MM.1S (cell line): ENCODE measurements around the gene KMT2D.

ENCODE experiments used
- DNase-seq: peaks from one replicate; pipeline ENCODE4 v3.0.0-alpha.2; 2015
- H2AFZ ChIP-seq: fragments of 300-600 bp; sonication (generic); 2 replicates; pipeline ENCODE4 v1.6.0; 2016; ENCODE audit warnings: antibody characterized with exemption, low read length
- H3F3A ChIP-seq: fragments of 300-600 bp; sonication (generic); 2 replicates; pipeline ENCODE4 v1.6.1; 2016; ENCODE audit warnings: mild to moderate bottlenecking, antibody characterized with exemption, low read length, moderate library complexity, mixed read lengths; ENCODE audit not compliant: insufficient read depth
- H3K27ac ChIP-seq: fragments of 300-600 bp; sonication (generic); 2 replicates; pipeline ENCODE4 v1.5.1; 2016; ENCODE audit warnings: mild to moderate bottlenecking, low read length
- H3K27me3 ChIP-seq: fragments of 300-600 bp; sonication (generic); replicated peaks from 2 replicates; pipeline ENCODE4 v1.6.0; 2016; ENCODE audit warnings: low read length; ENCODE audit not compliant: insufficient read depth
- H3K36me3 ChIP-seq: fragments of 300-600 bp; sonication (generic); replicated peaks from 2 replicates; pipeline ENCODE4 v1.6.1; 2016; ENCODE audit warnings: mild to moderate bottlenecking, low read length, mixed read lengths; ENCODE audit not compliant: insufficient read depth
- H3K4me1 ChIP-seq: fragments of 300-600 bp; sonication (generic); 2 replicates; pipeline ENCODE4 v1.6.1; 2016; ENCODE audit warnings: low read length, mixed read lengths
- H3K4me2 ChIP-seq: fragments of 300-600 bp; sonication (generic); 2 replicates; pipeline ENCODE4 v1.6.0; 2016; ENCODE audit warnings: low read depth, low read length
- H3K4me3 ChIP-seq: fragments of 300-600 bp; sonication (generic); 2 replicates; pipeline ENCODE4 v1.5.1; 2016; ENCODE audit warnings: low read length, mixed read lengths
- H3K79me2 ChIP-seq: fragments of 300-600 bp; sonication (generic); 2 replicates; pipeline ENCODE4 v1.6.1; 2016; ENCODE audit warnings: mixed run types, low read length, mixed read lengths
- H3K9ac ChIP-seq: fragments of 300-600 bp; sonication (generic); 2 replicates; pipeline ENCODE4 v1.6.1; 2016; ENCODE audit warnings: low read length, mixed read lengths
- H3K9me2 ChIP-seq: fragments of 300-600 bp; sonication (generic); replicated peaks from 2 replicates; pipeline ENCODE4 v1.6.1; 2016; ENCODE audit warnings: mild to moderate bottlenecking, low read length, mixed read lengths; ENCODE audit not compliant: insufficient read depth
- H3K9me3 ChIP-seq: fragments of 300-600 bp; sonication (generic); replicated peaks from 2 replicates; pipeline ENCODE4 v1.6.1; 2016; ENCODE audit warnings: mild to moderate bottlenecking, low read length, mixed read lengths; ENCODE audit not compliant: insufficient read depth
- H4K20me1 ChIP-seq: fragments of 300-600 bp; sonication (generic); 2 replicates; pipeline ENCODE4 v1.6.1; 2016; ENCODE audit warnings: mild to moderate bottlenecking, low read length, moderate library complexity, mixed read lengths; ENCODE audit not compliant: insufficient read depth
- EZH2 ChIP-seq: fragments of 300-600 bp; sonication (generic); optimal IDR thresholded peaks from 2 replicates; pipeline ENCODE3; 2017; ENCODE audit warnings: low read depth, mild to moderate bottlenecking, antibody characterized with exemption, low read length, mixed read lengths
- EZH2phosphoT487 ChIP-seq: fragments of 300-600 bp; sonication (generic); IDR thresholded peaks from 2 replicates; pipeline ENCODE4 v1.6.1; 2018; ENCODE audit warnings: antibody characterized with exemption, low read length
- TF ChIP-seq, protein P1 (sequence below): fragments of 300-600 bp; sonication (generic); IDR thresholded peaks from 2 replicates; pipeline ENCODE4 v1.5.1; 2016; ENCODE audit warnings: antibody characterized with exemption, low read length, mixed read lengths

KMT2D gene

DNA sequence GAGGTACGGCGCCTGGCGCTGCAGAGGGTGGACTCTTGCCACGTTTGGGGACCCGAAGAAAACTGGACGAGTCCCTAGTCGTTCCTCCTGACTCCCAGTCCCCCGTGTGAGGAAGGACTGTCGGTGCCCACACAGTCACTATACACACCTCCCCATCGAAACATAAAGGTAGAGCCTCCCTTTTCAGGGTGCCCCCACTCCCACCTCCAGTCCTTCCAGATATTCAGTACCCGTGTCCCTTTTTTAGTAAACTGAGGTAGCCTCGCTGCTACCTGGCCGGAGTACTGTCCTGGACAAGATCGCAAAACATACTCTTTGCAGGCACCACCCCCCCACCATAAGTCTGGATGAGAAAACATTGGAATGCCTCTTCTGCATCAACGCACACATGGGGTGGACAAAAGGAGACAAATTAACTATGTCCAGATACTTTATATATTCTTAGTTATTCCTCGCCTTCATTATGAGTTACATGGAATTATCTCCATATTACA is 610 bp upstream of the KMT2D start:
- H3K9me2 ChIP-seq, result no peaks in the 10 kb centered on the region
- peak overlapping the region; percentile 62; the same call in 1 of the 2 replicates for H3K27ac ChIP-seq
- DNase-seq, result peak; percentile 30
- H3K4me3 ChIP-seq, result peak overlapping the region; percentile 89
- no peaks in the 10 kb centered on the region for H3F3A ChIP-seq
- no peaks in the 10 kb centered on the region for H3K36me3 ChIP-seq
- peaks cover 17% of the 10 kb centered on the region for H3K4me1 ChIP-seq
- H3K4me2 ChIP-seq, result peak overlapping the region; percentile 69
- no peaks in the 10 kb centered on the region for H3K27me3 ChIP-seq
- no peak for TF ChIP-seq EZH2
- TF ChIP-seq EZH2phosphoT487, result no peak
- TF ChIP-seq, protein P1, sequence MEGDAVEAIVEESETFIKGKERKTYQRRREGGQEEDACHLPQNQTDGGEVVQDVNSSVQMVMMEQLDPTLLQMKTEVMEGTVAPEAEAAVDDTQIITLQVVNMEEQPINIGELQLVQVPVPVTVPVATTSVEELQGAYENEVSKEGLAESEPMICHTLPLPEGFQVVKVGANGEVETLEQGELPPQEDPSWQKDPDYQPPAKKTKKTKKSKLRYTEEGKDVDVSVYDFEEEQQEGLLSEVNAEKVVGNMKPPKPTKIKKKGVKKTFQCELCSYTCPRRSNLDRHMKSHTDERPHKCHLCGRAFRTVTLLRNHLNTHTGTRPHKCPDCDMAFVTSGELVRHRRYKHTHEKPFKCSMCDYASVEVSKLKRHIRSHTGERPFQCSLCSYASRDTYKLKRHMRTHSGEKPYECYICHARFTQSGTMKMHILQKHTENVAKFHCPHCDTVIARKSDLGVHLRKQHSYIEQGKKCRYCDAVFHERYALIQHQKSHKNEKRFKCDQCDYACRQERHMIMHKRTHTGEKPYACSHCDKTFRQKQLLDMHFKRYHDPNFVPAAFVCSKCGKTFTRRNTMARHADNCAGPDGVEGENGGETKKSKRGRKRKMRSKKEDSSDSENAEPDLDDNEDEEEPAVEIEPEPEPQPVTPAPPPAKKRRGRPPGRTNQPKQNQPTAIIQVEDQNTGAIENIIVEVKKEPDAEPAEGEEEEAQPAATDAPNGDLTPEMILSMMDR, result no peak
- H2AFZ ChIP-seq, result peak overlapping the region; percentile 96
- H4K20me1 ChIP-seq, result peaks cover 16% of the 10 kb centered on the region
- peak overlapping the region; percentile 90 for H3K9ac ChIP-seq
- H3K79me2 ChIP-seq, result peaks cover 44% of the 10 kb centered on the region
- no peaks in the 10 kb centered on the region for H3K9me3 ChIP-seq

DNA sequence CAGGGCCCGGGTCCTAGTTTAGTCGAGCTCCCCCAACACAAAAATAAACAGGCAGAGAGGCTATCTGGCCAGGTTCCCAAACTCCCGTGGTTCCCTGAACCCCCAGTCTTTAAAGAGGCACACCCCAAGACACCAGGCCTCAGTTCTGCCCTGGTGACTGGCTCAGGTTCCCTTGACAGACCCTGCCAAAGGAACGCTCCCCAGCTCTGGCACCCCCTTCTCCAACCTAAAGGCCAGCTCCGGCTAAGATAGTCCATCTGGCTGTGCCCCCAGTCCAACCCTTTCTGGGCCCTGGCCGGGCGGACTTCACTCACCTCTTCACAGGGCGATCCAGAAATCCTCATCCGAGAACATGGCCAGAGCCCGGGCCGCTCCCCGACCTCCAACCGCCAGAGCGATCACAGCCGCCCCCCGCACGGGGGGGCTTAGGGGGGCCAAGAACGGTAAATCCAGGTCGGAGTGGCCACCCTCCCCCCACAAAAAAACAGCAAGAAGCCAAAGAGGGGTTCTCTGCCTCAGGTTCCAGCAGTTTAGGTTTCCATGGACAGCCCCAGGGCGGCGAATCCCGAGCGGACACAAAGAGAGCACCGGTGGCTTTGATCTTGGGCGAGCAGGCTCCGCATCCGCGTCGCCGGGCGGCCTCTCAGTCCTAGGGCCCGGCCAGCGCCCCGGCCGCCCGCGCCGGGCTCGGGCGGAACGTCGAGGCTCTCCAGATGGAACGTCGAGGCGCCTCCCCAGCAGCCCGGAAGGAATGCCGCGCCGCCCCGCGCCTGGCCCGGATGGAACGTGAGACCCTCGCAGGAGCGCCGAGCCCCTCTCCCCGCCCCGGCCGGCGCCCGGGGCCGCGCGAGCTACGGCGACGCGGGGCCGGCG is 1.1 kb downstream of the KMT2D start:
- Histone ChIP-seq H3K36me3 (0 out of 2 replicates have a peak, but pooled peaks cover 5% of the 10 kb centered on the region), H2AFZ (peak overlapping the region; percentile 4; the same call in 1 of the 2 replicates), H3K9ac (peak overlapping the region; percentile 90), H3F3A (no peaks in the 10 kb centered on the region), H3K79me2 (peaks cover 60% of the 10 kb centered on the region), H3K27me3 (no peaks in the 10 kb centered on the region), H3K27ac (no peak overlapping the region), H3K9me2 (no peaks in the 10 kb centered on the region), H4K20me1 (peaks cover 23% of the 10 kb centered on the region), H3K4me3 (peak overlapping the region; percentile 89), H3K4me2 (peak overlapping the region; percentile 93), H3K4me1 (peaks cover 24% of the 10 kb centered on the region), H3K9me3 (no peaks in the 10 kb centered on the region)
- peak; percentile 31 for DNase-seq
- TF ChIP-seq EZH2phosphoT487, result no peak
- TF ChIP-seq EZH2, result no peak
- TF ChIP-seq, protein P1, result no peak

DNA sequence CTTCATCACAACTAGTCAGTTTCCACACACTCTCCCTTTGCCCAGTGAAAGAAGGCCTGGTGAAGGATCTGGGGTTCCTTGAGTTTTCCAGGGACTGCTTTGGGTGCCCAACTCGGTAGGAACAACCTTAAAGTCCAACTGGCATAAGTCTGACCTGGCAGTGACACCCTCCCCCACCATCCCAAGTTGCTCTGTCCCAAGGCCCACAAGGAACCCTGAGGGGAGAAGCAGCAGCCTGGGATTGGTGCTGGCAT is 1.6 kb downstream of the KMT2D start:
- Histone ChIP-seq H3K9ac (peak overlapping the region; percentile 90; the same call in 1 of the 2 replicates), H3F3A (no peaks in the 10 kb centered on the region), H4K20me1 (peaks cover 23% of the 10 kb centered on the region), H3K9me3 (no peaks in the 10 kb centered on the region), H3K4me1 (peaks cover 24% of the 10 kb centered on the region), H3K4me2 (peak overlapping the region; percentile 93), H3K4me3 (peak overlapping the region; percentile 89), H3K36me3 (peaks cover 5% of the 10 kb centered on the region; the same call in 1 of the 2 replicates), H3K27ac (no peak overlapping the region), H3K79me2 (peaks cover 66% of the 10 kb centered on the region), H3K27me3 (no peaks in the 10 kb centered on the region), H3K9me2 (no peaks in the 10 kb centered on the region), H2AFZ (no peak overlapping the region)
- TF ChIP-seq, protein P1, result no peak
- TF ChIP-seq EZH2phosphoT487 (no peak), EZH2 (no peak)
- no peak for DNase-seq
